Caco-2 (cell line): ENCODE data around the gene TAF1B. TPM values are rescaled to one million over a fixed set of nuclear protein-coding genes. Genes with fewer than 3 reads are reported as not detected.

Experiments
- BruUV-seq: library from RNA; stranded (reverse); fragments of 400-500 nt; replicated peaks from 2 replicates; lab custom pipeline; 2021; lab: Mats Ljungman, UMichigan
- CTCF ChIA-PET: fragments of 300-600 bp; sonication (Branson Sonifier 250); formaldehyde crosslinking; loops from one replicate; lab custom pipeline; 2022; ENCODE audit warnings: antibody characterized with exemption; lab: Charles Lee
- POLR2A ChIA-PET: fragments of 300-600 bp; sonication (Branson Sonifier 250); formaldehyde crosslinking; loops from one replicate; lab custom pipeline; 2022; ENCODE audit warnings: antibody characterized with exemption; lab: Charles Lee
- DNase-seq, 2 experiments: peaks; one replicate each; pipeline versions ENCODE4 v3.0.0 to v3.0.0-alpha.2; 2020 to 2022
- H3K27me3 ChIP-seq: replicated peaks from 2 replicates; pipeline ENCODE4 v1.6.0; 2011; ENCODE audit warnings: low read length; ENCODE audit not compliant: control insufficient read depth, insufficient read depth
- H3K36me3 ChIP-seq: 2 replicates; pipeline ENCODE4 v1.5.1; 2011; ENCODE audit warnings: low read length; ENCODE audit not compliant: control insufficient read depth, insufficient read depth
- H3K4me1 ChIP-seq: fragments of 250-450 bp; sonication (Bioruptor Pico); 2 replicates; pipeline ENCODE4 v1.5.1; 2020; ENCODE audit warnings: mild to moderate bottlenecking
- H3K4me3 ChIP-seq: 2 replicates; pipeline ENCODE4 v1.5.1; 2011; ENCODE audit warnings: low read depth, mild to moderate bottlenecking, control low read depth, low read length
- H3K9me3 ChIP-seq: fragments of 250-450 bp; sonication (Bioruptor Pico); 2 replicates; pipeline ENCODE4 v1.5.1; 2020; ENCODE audit warnings: mild to moderate bottlenecking, moderate library complexity
- H3K27ac Mint-ChIP-seq: one replicate; pipeline ENCODE4 v1.8.0; 2022; ENCODE audit warnings: mixed read lengths; ENCODE audit not compliant: unreplicated experiment
- H3K27me3 Mint-ChIP-seq: one replicate; pipeline ENCODE4 v1.8.0; 2022; ENCODE audit warnings: mixed read lengths; ENCODE audit not compliant: insufficient read depth, unreplicated experiment
- H3K36me3 Mint-ChIP-seq: one replicate; pipeline ENCODE4 v1.8.0; 2022; ENCODE audit warnings: mild to moderate bottlenecking, mixed read lengths; ENCODE audit not compliant: insufficient read depth, unreplicated experiment
- H3K4me1 Mint-ChIP-seq: one replicate; pipeline ENCODE4 v1.8.0; 2022; ENCODE audit warnings: low read depth, mixed read lengths; ENCODE audit not compliant: unreplicated experiment
- H3K4me3 Mint-ChIP-seq: one replicate; pipeline ENCODE4 v1.8.0; 2022; ENCODE audit warnings: mild to moderate bottlenecking, moderate library complexity, mixed read lengths; ENCODE audit not compliant: unreplicated experiment
- H3K9me3 Mint-ChIP-seq: one replicate; pipeline ENCODE4 v1.8.0; 2022; ENCODE audit warnings: mixed read lengths; ENCODE audit not compliant: unreplicated experiment
- intact Hi-C: fragments of 100-400 bp; cut with micrococcal nuclease; formaldehyde crosslinking; loops from one replicate; pipeline ENCODE4 v1.10.0; 2022; ENCODE audit not compliant: unreplicated experiment
- total RNA-seq: library from RNA; stranded (reverse); gene quantifications from 2 replicates; pipeline ENCODE4 v1.2.3, GENCODE V29; 2022
- TF ChIP-seq, protein P1 (sequence below), 2 experiments: fragments of 200-600 bp in 1 of 2; IDR thresholded peaks; 1 replicate in 1 of 2; 2 replicates in 1 of 2; pipeline versions ENCODE4 v1.5.1 to v1.8.0; 2011 to 2022; ENCODE audit warnings: antibody characterized with exemption in 1 of 2, control low read depth in 1 of 2, inconsistent platforms in 1 of 2, low read depth in 1 of 2, low read length in 1 of 2, mild to moderate bottlenecking in 1 of 2, moderate library complexity in 1 of 2; ENCODE audit not compliant: insufficient read depth in 1 of 2, severe bottlenecking in 1 of 2, unreplicated experiment in 1 of 2

Gene TAF1B
- total RNA-seq, 1 experiment from 2014 or later, result 24.8 TPM

DNA sequence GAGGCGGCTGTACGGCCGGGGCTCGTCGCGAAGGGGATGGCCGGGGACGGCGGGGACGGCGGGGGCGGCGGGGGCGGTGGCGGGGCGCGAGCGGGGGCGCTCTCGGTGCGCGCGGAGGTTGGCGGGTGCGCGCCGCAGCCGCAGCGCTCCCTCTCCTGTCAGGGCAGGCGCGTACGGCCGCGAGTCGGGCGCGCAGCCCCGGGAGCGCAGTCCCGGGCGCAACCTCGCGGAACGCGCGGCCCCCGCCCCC, 107.9 kb downstream of the TAF1B start:
- Mint-ChIP-seq H3K27ac (no peak overlapping the region), H3K4me1 (peaks cover 14% of the 10 kb centered on the region), H3K9me3 (no peaks in the 10 kb centered on the region), H3K27me3 (peaks cover 4% of the 10 kb centered on the region), H3K36me3 (peaks cover 9% of the 10 kb centered on the region), H3K4me3 (peak overlapping the region; percentile 79)
- ChIA-PET POLR2A (no interaction called here), CTCF (no interaction called here)
- no TSS peak for BruUV-seq
- Histone ChIP-seq H3K36me3 (no peaks in the 10 kb centered on the region; the same call in none of the 2 replicates), H3K9me3 (no peaks in the 10 kb centered on the region), H3K4me3 (peak overlapping the region; percentile 67), H3K4me1 (peaks cover 27% of the 10 kb centered on the region), H3K27me3 (no peaks in the 10 kb centered on the region)
- TF ChIP-seq, protein P1, sequence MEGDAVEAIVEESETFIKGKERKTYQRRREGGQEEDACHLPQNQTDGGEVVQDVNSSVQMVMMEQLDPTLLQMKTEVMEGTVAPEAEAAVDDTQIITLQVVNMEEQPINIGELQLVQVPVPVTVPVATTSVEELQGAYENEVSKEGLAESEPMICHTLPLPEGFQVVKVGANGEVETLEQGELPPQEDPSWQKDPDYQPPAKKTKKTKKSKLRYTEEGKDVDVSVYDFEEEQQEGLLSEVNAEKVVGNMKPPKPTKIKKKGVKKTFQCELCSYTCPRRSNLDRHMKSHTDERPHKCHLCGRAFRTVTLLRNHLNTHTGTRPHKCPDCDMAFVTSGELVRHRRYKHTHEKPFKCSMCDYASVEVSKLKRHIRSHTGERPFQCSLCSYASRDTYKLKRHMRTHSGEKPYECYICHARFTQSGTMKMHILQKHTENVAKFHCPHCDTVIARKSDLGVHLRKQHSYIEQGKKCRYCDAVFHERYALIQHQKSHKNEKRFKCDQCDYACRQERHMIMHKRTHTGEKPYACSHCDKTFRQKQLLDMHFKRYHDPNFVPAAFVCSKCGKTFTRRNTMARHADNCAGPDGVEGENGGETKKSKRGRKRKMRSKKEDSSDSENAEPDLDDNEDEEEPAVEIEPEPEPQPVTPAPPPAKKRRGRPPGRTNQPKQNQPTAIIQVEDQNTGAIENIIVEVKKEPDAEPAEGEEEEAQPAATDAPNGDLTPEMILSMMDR (IDR thresholded peaks at IDR 0.05; ENCODE audit: insufficient read depth in 1 of 2, low read depth in 1 of 2, low read length in 1 of 2, severe bottlenecking in 1 of 2, unreplicated experiment in 1 of 2), result no peak
- intact Hi-C loops, result loop anchor here (5.0 kb wide), 2 partner anchors 109 to 154 kb away; partner anchors contain the start of gene TAF1B
- no peak for DNase-seq

DNA sequence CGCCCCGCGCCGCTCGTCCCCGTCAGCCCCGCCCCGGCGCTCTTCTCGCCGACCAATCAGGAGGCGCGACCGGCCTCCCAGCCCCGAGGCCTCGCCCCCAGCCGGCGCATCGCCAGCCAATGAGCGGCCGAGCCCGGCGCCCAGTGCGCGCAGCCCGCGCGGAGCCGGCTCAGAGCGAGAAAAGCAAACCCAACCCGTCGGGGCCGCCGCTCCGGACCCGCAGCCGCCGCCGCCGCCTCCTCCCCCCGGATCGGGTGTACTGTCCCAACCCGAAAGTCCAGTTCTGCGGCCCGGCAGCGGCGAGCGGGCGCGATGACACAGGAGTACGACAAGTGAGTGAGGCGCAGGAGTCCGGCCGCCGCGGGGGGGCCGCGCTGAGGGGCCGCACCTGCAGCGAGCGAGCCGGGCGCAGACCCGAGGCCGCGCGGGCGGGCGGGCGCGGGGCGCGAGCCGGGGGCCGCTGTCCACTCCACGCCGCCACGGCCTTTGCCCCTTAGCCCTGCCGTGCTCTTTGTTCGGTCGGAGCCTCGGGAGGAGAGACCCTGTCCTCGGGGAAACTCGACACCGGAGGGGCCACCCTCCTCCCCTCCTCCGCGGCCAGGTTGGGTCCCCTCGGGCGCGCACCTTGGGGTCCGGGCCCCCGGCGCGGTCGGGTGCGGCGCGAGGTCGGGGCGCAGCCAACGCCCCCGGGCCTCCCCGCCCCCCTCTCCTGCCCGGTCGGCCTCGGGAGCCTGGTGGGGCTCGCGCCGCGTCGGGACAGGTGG, 108.4 kb downstream of the TAF1B start, which contains the start of gene GRHL1:
GRHL1 (plus strand) TSS at position 172 of the 764 bp plus-strand sequence; CDS start at position 313, 141 bp downstream.
- Histone ChIP-seq H3K27me3 (no peaks in the 10 kb centered on the region), H3K9me3 (no peaks in the 10 kb centered on the region), H3K4me3 (peak within 1 kb of the TSS; percentile 86), H3K4me1 (peaks cover 23% of the 10 kb centered on the region), H3K36me3 (no peaks in the 10 kb centered on the region; the same call in none of the 2 replicates)
- TF ChIP-seq, protein P1 (IDR thresholded peaks at IDR 0.05; ENCODE audit: insufficient read depth in 1 of 2, low read depth in 1 of 2, low read length in 1 of 2, severe bottlenecking in 1 of 2, unreplicated experiment in 1 of 2), result no peak
- H3K9me3 Mint-ChIP-seq, result no peaks in the 10 kb centered on the region
- ChIA-PET POLR2A (no interaction called here), CTCF (interaction anchor here (0.6 kb wide), 1 partner anchor 56 kb away, joined by 3 read pairs; no protein-coding TSS in a partner anchor)
- peaks cover 9% of the 10 kb centered on the region for H3K36me3 Mint-ChIP-seq
- intact Hi-C loops, result loop anchor here (5.0 kb wide), 2 partner anchors 109 to 154 kb away; partner anchors contain the start of gene TAF1B
- DNase-seq, result peak; percentile 92 to 98
- no TSS peak for BruUV-seq
- peaks cover 4% of the 10 kb centered on the region for H3K27me3 Mint-ChIP-seq
- H3K4me1 Mint-ChIP-seq, result peaks cover 14% of the 10 kb centered on the region
- H3K4me3 Mint-ChIP-seq, result peak within 1 kb of the TSS; percentile 79
- peak within 1 kb of the TSS; percentile 7 for H3K27ac Mint-ChIP-seq

DNA sequence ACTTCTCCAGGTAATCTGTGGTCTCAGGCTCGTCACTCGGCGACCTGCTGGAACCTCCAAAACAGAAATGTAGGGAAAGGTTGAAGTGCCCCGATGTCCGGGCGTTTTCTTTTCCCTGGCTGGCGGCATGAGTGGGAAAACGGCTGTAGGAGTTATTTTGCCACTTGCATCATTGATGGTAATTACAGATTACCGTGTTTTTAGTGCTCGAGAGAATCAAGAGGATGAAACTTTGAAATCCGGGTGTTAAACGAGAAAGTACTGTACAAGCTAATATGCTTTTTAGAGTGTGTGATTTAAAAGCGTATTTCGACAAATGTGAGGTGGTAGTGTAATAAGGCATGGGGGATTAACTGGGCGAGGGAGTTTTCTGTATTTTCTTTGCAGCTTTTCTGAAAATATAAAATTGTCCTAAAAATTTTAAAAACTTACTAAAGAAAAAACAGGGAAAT, 109.0 kb downstream of the TAF1B start:
- Histone ChIP-seq H3K4me3 (peak overlapping the region; percentile 86), H3K36me3 (no peaks in the 10 kb centered on the region; the same call in none of the 2 replicates), H3K27me3 (no peaks in the 10 kb centered on the region), H3K9me3 (no peaks in the 10 kb centered on the region), H3K4me1 (peaks cover 17% of the 10 kb centered on the region)
- peaks cover 14% of the 10 kb centered on the region for H3K36me3 Mint-ChIP-seq
- peaks cover 14% of the 10 kb centered on the region for H3K4me1 Mint-ChIP-seq
- no TSS peak for BruUV-seq
- H3K4me3 Mint-ChIP-seq, result peak overlapping the region; percentile 79
- H3K9me3 Mint-ChIP-seq, result no peaks in the 10 kb centered on the region
- TF ChIP-seq, protein P1 (IDR thresholded peaks at IDR 0.05; ENCODE audit: insufficient read depth in 1 of 2, low read depth in 1 of 2, low read length in 1 of 2, severe bottlenecking in 1 of 2, unreplicated experiment in 1 of 2), result no peak
- peaks cover 4% of the 10 kb centered on the region for H3K27me3 Mint-ChIP-seq
- intact Hi-C loops, result loop anchor here (5.0 kb wide), 2 partner anchors 110 to 155 kb away; partner anchors contain the start of gene TAF1B
- POLR2A ChIA-PET, result no interaction called here
- CTCF ChIA-PET, result interaction anchor here (0.6 kb wide), 1 partner anchor 56 kb away, joined by 3 read pairs; no protein-coding TSS in a partner anchor
- DNase-seq, result no peak
- H3K27ac Mint-ChIP-seq, result peak overlapping the region; percentile 7
